Peyer's patch (tissue), 4 donors: ENCODE data around the gene SKAP1. TPM values are rescaled to one million over a fixed set of nuclear protein-coding genes. Genes with fewer than 3 reads are reported as not detected.

Experiments used
- DNase-seq, 3 donors: peaks; one replicate each; pipeline ENCODE4 v3.0.0-alpha.2; 2017 to 2019
- H3K27ac ChIP-seq, 4 donors: fragments of 200-600 bp; sonication (generic); one replicate each; pipeline ENCODE4 v1.5.1; 2016 to 2019
- H3K27me3 ChIP-seq, 2 donors: fragments of 200-600 bp; sonication (generic); one replicate each; pipeline ENCODE4 v1.5.1; 2019
- H3K36me3 ChIP-seq, 3 donors: fragments of 200-600 bp; sonication (generic); one replicate each; pipeline ENCODE4 v1.5.1; 2016 to 2019
- H3K4me1 ChIP-seq, 4 donors: fragments of 200-600 bp; sonication (generic); one replicate each; pipeline ENCODE4 v1.5.1; 2016 to 2019
- H3K4me3 ChIP-seq, 4 donors: fragments of 200-600 bp; sonication (generic); 1 replicate in 3 of 4; 2 replicates in 1 of 4; pipeline ENCODE4 v1.5.1; 2016 to 2019; ENCODE audit warnings: mild to moderate bottlenecking in 1 of 4
- H3K9me3 ChIP-seq, 4 donors: fragments of 200-600 bp; sonication (generic); one replicate each; pipeline ENCODE4 v1.5.1; 2016 to 2019; ENCODE audit warnings: mild to moderate bottlenecking in 1 of 4
- POLR2A ChIP-seq, 2 donors: fragments of 450-650 bp; IDR thresholded peaks; one replicate each; pipeline ENCODE4 v1.5.1; 2017; ENCODE audit warnings: antibody characterized with exemption in 2 of 2, mild to moderate bottlenecking in 2 of 2, moderate library complexity in 2 of 2
- total RNA-seq, 4 donors: library from RNA; depleted of rRNA; stranded (reverse); fragments of >200 nt; gene quantifications; one replicate each; pipeline ENCODE4 v1.1.0, GENCODE V29; 2016
- TF ChIP-seq, protein P1 (sequence below), 6 experiments: fragments of 450-650 bp in 4 of 6; fragments of 200-600 bp in 2 of 6; sonication (generic) in 1 of 6; IDR thresholded peaks; one replicate each; pipeline ENCODE4 v1.5.1; 2017 to 2019; ENCODE audit warnings: antibody characterized with exemption in 6 of 6, mild to moderate bottlenecking in 3 of 6, moderate library complexity in 1 of 6

SKAP1 gene
- 10 to 100 TPM in 1 of 4 donors, 1 to 10 TPM in 3; 3.1 to 17.3 (median 6.5) TPM for total RNA-seq

DNA sequence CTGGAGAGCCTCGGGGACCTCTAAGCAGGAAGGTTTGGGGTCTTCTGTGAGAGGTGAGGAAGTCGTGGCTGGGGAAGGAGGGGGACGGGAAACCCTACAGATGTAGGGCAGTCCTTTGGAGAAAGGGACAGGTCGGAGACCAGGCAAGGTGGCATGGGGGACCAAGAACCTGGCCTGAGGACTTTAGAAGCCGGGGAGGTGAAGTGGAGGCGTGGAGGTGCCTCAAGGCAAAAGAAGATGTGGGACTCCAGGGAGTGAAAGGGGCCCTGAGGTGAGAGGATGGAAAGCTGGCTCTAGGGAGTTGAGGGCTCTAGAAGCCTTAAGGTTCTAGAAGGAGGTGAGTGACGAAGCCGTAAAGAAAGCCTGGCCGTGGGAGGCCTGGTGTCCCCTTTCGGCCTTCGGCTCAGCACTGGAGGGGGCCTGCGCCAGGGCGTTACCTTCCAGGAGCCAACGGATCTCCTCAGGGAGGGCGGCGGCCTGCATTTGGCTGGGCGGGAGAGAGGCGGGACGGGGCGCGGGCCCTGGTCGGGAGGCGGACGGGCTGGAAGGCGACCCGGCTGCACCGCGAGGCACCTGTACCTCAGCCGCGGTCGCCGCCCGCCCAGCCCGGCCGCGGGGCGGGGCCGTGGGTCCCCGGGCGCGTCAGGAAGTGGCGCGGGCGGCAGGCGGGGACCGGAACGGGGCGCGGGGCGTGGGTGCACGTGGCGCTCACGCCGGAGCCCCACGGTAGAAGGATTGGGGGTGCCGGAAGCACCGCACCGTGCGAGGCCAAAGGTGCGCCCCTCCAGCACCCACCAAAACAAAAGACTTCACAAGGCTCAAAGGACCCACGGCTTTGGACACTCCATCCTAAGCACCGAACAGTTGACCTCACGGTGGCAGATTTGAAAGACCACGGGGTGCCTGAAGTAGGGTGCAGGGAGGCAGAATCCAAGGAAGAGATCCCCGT, at the start of gene SKAP1:
SKAP1 (minus strand) TSS at position 577 of the 949 bp plus-strand sequence.
- H3K27ac ChIP-seq = peak within 1 kb of the TSS; percentile 63 to 78 (median 70)
- no peaks in the 10 kb centered on the region for H3K9me3 ChIP-seq
- H3K36me3 ChIP-seq = no peaks in the 10 kb centered on the region
- peaks cover 0 to 7% (median 3%) of the 10 kb centered on the region in 4 donors for H3K4me1 ChIP-seq
- H3K27me3 ChIP-seq = no peaks in the 10 kb centered on the region
- DNase-seq = peak; percentile 58 to 81 (median 68)
- no peak for TF ChIP-seq POLR2A (IDR thresholded peaks at IDR 0.05)
- peak within 1 kb of the TSS; percentile 45 to 55 (median 48) for H3K4me3 ChIP-seq

DNA sequence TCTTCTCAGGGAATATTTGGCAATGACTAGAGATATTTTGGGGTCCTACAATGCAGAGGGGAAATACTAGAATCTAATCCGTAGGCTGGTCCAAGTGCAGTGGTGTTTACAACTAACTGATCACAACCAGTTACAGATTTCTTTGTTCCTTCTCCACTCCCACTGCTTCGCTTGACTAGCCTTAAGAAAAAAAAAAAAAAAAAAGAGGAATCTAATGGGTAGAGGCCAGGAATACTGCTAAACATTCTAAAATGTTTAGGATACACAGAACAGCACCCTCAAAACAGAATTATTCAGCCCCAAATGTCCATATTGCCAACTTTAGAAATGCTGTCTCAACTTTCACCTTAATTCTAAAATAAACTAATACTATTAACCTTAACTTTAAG, 49.0 kb upstream of the SKAP1 start:
- TF ChIP-seq, protein P1, sequence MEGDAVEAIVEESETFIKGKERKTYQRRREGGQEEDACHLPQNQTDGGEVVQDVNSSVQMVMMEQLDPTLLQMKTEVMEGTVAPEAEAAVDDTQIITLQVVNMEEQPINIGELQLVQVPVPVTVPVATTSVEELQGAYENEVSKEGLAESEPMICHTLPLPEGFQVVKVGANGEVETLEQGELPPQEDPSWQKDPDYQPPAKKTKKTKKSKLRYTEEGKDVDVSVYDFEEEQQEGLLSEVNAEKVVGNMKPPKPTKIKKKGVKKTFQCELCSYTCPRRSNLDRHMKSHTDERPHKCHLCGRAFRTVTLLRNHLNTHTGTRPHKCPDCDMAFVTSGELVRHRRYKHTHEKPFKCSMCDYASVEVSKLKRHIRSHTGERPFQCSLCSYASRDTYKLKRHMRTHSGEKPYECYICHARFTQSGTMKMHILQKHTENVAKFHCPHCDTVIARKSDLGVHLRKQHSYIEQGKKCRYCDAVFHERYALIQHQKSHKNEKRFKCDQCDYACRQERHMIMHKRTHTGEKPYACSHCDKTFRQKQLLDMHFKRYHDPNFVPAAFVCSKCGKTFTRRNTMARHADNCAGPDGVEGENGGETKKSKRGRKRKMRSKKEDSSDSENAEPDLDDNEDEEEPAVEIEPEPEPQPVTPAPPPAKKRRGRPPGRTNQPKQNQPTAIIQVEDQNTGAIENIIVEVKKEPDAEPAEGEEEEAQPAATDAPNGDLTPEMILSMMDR (IDR thresholded peaks at IDR 0.05) = no peak
- no peak for TF ChIP-seq POLR2A (IDR thresholded peaks at IDR 0.05)
- Histone ChIP-seq H3K4me3 (no peak overlapping the region), H3K27me3 (no peaks in the 10 kb centered on the region), H3K27ac (no peak overlapping the region), H3K36me3 (no peaks in the 10 kb centered on the region), H3K9me3 (no peaks in the 10 kb centered on the region), H3K4me1 (peaks cover 0 to 4% (median 0%) of the 10 kb centered on the region in 4 donors)
- no peak for DNase-seq

DNA sequence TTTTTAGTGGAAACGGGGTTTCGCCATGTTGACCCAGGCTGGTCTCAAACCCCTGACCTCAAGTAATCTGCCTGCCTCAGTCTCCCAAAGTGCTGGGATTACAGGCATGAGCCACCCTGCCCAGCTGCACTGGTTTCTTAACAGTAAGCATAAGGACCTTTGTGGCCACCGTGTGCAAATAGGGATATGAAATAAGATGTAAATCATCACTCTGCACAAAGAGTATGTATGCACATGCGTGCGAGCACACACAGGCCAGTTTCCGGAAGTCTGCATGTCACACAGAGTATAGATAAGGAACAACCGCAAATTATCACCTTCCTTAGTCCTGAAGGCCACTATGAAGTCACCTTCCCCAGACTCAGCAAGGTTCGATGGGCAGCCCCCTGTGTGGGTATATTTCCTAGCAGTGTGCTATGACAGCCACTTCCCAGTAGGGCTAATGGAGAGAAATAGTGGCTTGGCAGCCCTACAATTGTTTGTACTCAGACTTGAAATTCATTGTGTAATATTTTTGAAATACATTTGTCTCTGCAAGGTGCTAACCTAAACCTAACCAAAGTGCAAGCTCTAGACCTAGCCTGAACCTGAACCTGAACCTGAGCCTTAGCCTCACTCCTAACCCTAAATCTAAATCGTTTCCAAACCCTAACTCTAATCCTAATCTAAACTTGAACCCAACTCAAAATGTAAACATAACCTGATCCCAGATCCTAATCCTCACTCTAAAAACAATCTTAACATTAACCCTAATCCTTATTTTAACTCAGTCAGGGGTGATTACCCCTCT, 48.4 kb upstream of the SKAP1 start:
- H3K4me1 ChIP-seq = no peaks in the 10 kb centered on the region
- TF ChIP-seq, protein P1 (IDR thresholded peaks at IDR 0.05) = no peak
- TF ChIP-seq POLR2A (IDR thresholded peaks at IDR 0.05) = no peak
- H3K27ac ChIP-seq = no peak overlapping the region
- no peaks in the 10 kb centered on the region for H3K9me3 ChIP-seq
- no peak overlapping the region for H3K4me3 ChIP-seq
- H3K27me3 ChIP-seq = no peaks in the 10 kb centered on the region
- H3K36me3 ChIP-seq = no peaks in the 10 kb centered on the region
- peak in 1 of 3 donors; percentile 23 for DNase-seq

DNA sequence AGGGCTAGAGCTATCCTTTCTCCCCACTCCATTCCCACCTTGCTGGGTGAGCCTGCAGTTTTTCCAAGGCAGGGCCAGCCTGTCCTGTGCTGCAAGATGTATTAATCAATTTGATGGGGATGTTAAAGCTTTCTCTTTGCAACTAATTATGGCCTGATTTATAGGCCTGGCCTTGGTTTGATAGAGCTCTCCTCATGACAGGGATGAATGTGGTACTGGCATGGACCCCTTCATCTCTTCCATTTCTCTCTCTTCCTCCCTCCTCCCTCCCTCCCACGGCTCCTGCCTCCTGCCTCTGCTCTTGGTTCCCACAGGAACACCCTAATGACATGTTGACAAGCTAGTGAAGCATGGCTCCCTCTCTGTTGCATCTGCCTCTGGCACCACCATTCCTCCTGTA, 47.2 kb upstream of the SKAP1 start:
- H3K27ac ChIP-seq = no peak overlapping the region
- no peaks in the 10 kb centered on the region for H3K27me3 ChIP-seq
- no peaks in the 10 kb centered on the region for H3K9me3 ChIP-seq
- TF ChIP-seq POLR2A (IDR thresholded peaks at IDR 0.05) = no peak
- TF ChIP-seq, protein P1 (IDR thresholded peaks at IDR 0.05) = no peak
- no peaks in the 10 kb centered on the region for H3K36me3 ChIP-seq
- H3K4me3 ChIP-seq = no peak overlapping the region
- DNase-seq = no peak
- H3K4me1 ChIP-seq = no peaks in the 10 kb centered on the region

DNA sequence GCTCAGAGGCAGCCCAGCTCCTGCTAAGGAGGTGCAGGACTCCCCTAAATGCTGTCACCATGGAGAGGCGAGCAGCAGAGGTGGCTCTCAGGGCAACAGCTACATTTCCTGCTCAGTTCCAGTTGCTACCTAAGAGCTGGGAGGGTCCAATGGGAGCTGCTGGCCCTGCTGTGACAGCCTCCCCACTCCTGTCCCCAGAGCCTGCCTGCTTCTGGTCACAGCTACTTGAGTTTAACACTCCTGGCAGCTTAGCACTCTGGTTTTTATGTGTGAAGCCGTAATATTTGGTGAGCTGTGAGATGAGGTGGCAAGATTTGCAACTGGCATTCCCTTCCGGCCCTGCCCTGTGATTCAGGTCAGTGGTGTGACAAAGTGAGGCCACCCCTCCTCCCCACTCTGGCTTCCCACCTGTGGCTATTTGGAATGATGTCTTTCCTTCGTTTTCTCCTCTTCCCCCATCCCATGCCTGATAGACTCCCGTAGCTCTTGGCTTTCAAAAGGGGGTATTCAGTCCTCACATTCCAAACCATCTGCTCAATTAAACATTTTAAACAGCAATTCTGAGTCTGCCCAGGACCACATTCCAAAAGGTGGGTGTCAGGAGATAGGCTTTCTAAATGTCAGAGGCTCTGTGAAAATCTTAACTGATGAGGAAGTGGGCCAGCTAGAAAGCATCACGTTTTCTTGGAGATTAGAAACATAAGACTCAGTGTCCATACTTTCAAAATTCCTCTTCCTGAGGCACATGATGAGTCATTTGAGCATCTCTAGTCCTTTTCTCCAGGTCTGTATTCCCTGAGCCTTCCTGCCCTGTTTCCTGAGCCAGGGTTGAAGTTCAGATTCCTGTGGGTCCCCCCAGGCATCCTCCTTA, 42.6 kb upstream of the SKAP1 start:
- Histone ChIP-seq H3K4me3 (no peak overlapping the region), H3K27ac (no peak overlapping the region), H3K4me1 (no peaks in the 10 kb centered on the region), H3K36me3 (no peaks in the 10 kb centered on the region), H3K9me3 (no peaks in the 10 kb centered on the region), H3K27me3 (no peaks in the 10 kb centered on the region)
- DNase-seq = no peak
- TF ChIP-seq, protein P1 (IDR thresholded peaks at IDR 0.05) = no peak
- no peak for TF ChIP-seq POLR2A (IDR thresholded peaks at IDR 0.05)
